Measurements from ENCODE around the gene JARID2. TPM values are rescaled to one million over a fixed set of nuclear protein-coding genes. Genes with fewer than 3 reads are reported as not detected.

The JARID2 gene
- total RNA-seq = 8.1 and 14.7 TPM in 2 replicates

GRCh38 chr6:15245361-15246216 lies at the start of gene JARID2:
JARID2 (plus strand) TSS chr6:15246069; CDS start chr6:15246540, 471 bp downstream.

